HG03103 (cell line): ENCODE measurements around the gene GAMT.
A peak's percentile ranks its signal among the peaks of the same experiment; 100 is the strongest.
"Not testable (repeated sequence)": the region's sequence is repeated elsewhere in the genome, so short reads cannot be mapped to it uniquely, and the experiment has no call there.

Experiments
- ATAC-seq: cut with Tn5 transposase; IDR thresholded peaks from one replicate; pipeline ENCODE4 v1.9.1; 2021; ENCODE audit warnings: low read depth; ENCODE audit not compliant: unreplicated experiment

GAMT gene

DNA sequence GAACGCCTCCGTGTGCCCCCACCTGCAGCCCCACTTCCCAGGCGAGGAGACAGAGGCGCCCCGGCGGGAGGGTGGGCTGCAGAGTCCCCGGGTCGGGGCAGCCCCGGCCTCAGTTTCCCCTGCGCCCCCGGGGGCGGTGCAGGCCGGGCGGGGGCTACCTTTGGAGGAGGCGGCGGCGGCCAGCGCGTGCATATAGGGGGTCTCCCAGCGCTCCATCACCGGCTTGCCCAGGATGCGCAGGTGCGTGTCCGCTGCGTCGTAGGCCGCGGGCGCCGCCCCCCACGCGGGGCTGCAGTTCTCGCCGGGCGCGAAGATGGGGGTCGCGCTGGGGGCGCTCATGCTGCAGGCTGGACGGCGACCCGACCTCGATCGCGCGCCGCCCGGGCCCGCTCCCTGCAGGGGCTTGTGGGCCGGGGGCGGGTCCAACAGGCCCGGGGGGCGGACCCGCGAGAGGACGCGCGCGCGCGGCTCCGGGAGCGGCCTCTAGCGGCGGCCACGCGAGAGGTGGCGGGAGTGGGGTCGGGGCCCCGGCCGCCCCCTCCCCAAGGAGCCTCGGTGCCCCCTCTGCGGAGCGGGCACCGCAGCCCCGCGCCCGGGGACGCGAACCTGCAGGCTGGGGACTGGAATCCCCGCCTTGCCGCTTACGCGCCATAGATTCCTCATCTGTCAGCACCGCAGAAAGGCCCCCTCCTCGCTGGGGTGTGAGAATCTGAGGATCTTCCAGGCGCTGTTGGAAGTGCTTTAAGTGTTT, at the start of gene GAMT:
Gene GAMT (minus strand): TSS at position 405 of the 751 bp plus-strand sequence. CDS start 66 bp downstream, at position 339.
- ATAC-seq, result no peak

DNA sequence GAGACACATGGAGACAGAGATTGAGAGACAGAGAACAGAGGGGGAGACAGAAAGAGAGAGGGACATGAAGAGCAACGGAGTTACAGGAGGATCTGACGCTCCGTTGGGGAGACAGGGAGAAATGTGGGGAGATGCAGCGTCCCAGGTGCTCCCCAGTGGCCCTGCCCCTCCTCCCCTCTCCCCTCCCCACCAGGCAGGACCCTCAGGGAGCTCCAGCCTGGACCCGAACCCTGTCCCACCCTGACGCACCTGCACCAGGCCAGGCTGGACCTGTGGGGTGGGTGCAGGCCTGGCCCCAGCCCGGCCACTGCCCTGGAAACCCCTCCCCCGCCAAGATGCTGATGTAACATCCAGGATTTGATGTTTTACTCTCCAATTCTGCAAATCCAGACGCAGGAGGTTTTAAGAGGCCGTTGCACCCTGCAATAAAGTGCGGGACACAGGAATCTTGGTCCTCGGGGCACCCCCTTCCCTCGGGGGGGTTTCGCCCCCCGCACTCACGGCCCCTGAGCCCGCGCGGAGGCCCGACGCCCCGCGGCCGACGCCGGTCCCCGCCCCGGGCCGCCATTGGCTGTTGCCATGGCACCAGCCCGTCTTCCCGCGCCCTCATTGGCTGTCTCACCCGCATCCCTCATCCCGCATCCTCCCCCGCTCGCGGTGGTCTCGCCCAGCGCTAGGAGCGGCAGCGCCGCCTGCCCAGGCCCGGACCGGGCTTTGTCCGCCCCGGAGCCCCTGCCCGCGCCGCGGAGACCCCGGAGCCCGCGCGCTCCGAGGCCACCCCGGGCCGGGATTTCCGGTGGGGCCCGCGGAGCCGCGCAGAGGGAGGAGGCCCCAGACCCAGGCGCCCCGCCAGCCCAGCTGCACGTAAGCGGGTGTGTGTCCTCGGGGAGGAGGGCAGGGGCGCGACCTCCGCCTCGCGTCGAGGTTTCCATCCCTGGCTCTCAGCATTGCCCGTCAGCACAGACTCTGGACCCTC, 48.4 kb upstream of the GAMT start, which contains the start of gene APC2:
Gene APC2 (plus strand): TSS at position 655 of the 976 bp plus-strand sequence. CDS start 2,881 bp downstream, outside the sequence.
- ATAC-seq, result no peak

GRCh38 chr19:1447944-1448343, 46.6 kb upstream of the GAMT start:
- ATAC-seq, result no peak

DNA sequence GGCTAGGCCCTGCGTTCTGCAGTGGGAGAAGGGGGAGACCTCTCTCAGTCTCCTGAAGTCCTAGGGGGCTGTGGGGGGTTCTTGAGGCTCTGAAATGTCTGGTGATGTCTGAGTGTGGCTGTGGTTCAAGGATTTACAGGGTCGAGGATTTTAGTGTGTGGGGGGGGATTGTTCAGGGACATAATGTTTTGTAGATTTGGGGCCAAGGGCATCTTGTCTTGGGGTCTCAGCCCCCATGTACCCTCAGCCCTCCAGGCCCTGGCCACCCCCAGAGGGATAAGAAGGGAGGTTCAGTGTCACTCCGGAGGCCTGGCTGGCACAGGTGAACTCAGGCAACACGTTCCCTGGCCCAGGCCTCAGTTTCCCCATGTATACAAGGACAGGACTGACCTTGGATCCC, 46.2 kb upstream of the GAMT start:
- ATAC-seq, result no peak

DNA sequence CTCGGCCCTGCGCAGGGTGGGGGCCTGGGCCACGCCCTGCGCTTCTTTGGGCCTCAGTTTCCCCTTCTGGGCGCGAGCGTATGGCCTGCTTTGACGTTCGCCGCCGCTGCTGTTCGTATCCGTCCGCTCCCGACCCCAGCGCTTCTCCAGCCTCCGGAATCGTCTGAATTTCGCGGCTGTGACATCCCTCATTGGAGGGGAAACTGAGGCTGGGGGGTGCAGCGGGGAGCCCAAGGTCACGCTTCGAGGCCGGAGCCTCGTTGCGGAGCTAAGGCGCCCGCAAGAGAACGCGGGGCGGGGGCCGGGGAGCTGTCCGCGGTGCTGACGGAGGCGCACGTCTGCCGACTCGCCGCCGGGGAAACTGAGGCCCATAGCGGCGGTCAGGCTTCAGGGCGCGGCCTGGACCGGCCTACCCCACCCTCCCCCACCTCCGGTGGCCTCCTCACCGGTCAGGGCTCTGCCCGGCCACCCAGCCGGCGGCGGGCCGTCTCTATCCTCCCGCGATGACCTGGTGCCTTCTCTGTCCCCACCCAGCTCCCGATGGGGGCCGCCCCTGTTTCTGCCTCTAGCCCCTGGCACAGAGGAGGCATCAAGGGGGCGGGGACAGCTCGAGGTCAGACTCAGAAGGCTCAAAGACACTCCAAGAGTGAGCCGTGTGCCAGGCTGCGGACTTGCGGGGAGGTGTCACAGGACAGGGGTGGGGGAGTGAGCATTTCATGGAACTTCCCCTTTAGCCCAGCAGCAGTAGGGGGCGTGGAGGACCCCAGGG, 45.6 kb upstream of the GAMT start:
- ATAC-seq, result no peak

DNA sequence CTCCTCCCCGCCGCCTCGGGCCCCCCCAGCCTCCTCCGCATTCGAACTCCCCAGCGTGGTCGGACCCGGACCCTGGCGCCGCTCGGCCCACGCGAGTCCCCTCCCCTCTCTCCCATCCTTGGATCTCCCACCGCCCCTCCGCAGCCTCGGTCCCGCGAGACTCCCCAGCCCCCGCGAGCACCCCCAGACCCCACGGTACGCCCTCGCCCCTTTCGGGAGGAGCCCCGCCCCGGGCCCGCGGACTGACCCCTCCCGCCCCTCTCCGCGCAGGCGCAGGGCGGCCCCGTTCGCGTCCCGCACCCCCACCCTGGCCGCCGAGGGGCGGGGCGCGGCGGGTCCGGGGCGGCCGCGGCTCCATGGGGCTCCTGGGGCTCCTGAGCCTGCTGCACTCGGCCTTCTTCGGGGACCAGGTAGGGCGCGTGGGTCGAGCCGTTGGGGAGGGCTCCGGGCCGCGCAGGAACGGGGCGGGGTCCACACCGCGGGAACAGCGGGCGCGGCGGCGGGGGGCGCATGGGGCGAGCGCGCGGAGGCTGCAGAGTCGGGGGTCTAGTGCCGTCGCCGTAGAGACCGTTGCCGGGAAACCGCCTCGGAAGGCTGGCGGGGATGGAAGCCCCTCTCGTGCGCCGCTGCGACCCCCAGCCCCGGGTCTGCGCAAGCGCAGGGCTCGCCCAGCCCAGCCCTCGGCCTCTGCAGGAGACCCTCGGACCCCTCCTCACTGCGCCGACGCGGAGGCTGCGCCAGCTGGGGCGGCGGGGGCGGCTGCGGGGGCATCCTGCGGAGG, 44.8 kb upstream of the GAMT start:
- ATAC-seq, result no peak

- peak; percentile 51 for ATAC-seq
Observed at GRCh38 chr19:1445185-1445931, 44.0 kb upstream of the GAMT start.

DNA sequence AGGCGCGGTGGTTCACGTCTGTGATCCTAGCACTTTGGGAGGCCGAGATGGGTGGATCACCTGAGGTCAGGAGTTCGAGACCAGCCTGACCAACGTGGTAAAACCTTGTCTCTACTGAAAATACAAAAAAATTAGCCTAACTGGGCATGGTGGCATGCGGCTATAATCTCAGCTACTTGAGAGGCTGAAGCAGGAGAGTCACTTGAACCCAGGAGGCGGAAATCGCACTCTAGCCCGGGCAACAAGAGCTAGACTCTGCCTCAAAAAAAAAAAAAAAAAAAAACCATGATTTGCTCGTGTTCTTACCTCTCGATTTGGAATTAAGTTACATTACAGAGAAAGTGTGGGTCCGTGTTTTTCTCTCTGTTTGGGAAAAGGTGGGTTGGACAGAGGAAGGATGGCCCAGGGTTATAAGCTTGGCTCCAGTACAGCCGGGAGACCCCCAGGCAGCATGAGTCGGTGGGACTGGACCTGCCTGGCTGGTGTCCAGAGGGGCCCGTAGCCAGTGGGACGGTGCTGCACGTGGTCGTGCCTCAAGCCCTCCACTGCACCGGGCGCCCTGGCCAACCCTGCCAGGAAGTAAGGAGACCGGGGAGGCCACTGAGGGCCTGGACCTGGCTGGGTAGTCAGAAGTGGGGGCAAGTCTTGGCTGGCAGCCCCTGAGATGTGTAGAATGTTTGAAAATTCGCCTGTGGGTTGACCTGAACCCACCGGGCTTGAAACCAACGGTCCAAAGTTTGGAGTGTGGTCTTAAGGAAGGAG, 40.5 kb upstream of the GAMT start:
- no peak for ATAC-seq

- no peak for ATAC-seq
Observed at GRCh38 chr19:1441022-1441426, 39.7 kb upstream of the GAMT start.

GRCh38 chr19:1440418-1440801, 39.1 kb upstream of the GAMT start:
- ATAC-seq, result no peak

DNA sequence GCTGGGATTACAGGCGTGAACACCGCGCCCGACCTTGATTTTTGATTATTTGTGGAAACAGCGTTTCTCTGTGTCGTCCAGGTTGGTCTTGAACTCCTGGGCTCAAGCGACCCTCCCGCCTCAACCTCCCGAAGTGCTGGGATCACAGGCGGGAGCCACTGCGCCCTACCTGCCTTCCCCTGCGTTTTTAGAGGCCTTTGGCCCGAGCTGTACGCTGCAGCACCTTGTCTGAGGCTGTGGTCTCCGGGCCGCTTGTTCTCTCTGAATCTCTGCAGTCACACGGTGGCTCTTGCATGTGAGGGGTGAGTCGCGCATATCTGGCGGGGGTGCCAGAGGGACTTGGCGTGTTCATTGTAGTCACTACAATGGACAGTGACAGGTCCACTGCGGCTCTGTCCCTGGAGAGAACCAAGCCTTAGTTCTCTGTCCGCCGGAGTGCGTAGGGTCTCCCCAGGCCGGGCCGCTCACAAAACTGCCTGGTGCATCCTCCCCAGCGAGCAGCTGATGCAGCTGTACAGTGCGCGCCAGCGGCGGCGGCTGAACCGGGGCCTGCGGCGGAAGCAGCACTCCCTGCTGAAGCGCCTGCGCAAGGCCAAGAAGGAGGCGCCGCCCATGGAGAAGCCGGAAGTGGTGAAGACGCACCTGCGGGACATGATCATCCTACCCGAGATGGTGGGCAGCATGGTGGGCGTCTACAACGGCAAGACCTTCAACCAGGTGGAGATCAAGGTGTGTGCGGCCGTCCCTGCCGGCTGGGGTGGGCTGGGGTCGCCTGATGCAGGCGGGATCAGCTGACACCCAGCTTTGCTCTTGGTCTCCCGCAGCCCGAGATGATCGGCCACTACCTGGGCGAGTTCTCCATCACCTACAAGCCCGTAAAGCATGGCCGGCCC, 38.4 kb upstream of the GAMT start:
- not testable (repeated sequence) for ATAC-seq

- ATAC-seq, result no peak
Observed at GRCh38 chr19:1438933-1439354, 37.6 kb upstream of the GAMT start.

- ATAC-seq, result no peak
Observed at GRCh38 chr19:1438035-1438932, 36.9 kb upstream of the GAMT start, which contains the start of gene RPS15. RPS15 (plus strand) TSS chr19:1438396; CDS start chr19:1438426, 30 bp downstream.

GRCh38 chr19:1437609-1438008, 36.3 kb upstream of the GAMT start:
- no peak for ATAC-seq

- no peak for ATAC-seq
Observed at GRCh38 chr19:1435378-1435989, 34.1 kb upstream of the GAMT start.

DNA sequence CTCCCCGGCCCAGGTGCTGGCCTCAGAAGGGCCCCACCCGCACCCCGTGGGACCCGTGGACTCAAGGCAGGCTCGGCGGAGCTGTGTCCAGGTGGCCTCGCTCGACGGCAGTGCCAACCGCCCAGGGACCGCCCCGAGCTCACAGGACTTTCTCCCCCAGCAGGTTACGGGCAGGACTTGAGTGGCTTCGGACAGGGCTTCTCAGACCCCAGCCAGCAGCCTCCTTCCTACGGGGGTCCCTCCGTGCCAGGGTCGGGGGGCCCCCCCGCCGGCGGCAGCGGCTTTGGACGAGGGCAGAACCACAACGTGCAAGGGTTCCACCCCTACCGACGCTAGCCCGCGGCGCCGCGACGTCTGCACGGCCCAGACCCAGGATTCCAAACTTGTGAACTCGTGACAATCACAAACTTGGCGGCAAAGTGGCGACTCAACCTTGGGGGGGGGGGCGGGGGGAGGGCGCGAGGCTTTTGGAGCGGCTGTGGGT, 33.3 kb upstream of the GAMT start:
- no peak for ATAC-seq
